Psoas muscle (tissue), 8 donors: Measurements from ENCODE around the gene XPNPEP2. TPM values are rescaled to one million over a fixed set of nuclear protein-coding genes. Genes with fewer than 3 reads are reported as not detected.

Experiments
- ATAC-seq, 4 donors: fragments of 200-7000 bp; cut with Tn5 transposase; one replicate each; pipeline ENCODE4 v1.9.1; 2020; ENCODE audit warnings: moderate library complexity in 3 of 4, mild to moderate bottlenecking in 2 of 4
- DNase-seq, 2 donors: peaks; one replicate each; pipeline ENCODE4 v3.0.0-alpha.2; 2020
- H3K27ac ChIP-seq: fragments of 200-600 bp; one replicate; pipeline ENCODE4 v1.8.0; 2022
- H3K27me3 ChIP-seq, 3 donors: fragments of 200-600 bp in 1 of 3; one replicate each; pipeline versions ENCODE4 v1.6.1 to v1.8.0; 2013 to 2022; ENCODE audit warnings: low read length in 2 of 3, mild to moderate bottlenecking in 2 of 3, moderate library complexity in 1 of 3; ENCODE audit not compliant: insufficient read depth in 3 of 3
- H3K36me3 ChIP-seq, 2 donors: fragments of 200-600 bp in 1 of 2; one replicate each; pipeline versions ENCODE4 v1.6.1 to v1.8.0; 2013 to 2022; ENCODE audit warnings: low read depth in 1 of 2, mild to moderate bottlenecking in 1 of 2, moderate library complexity in 1 of 2; ENCODE audit not compliant: insufficient read depth in 1 of 2
- H3K4me1 ChIP-seq: fragments of 200-600 bp; one replicate; pipeline ENCODE4 v1.8.0; 2022
- H3K4me3 ChIP-seq: fragments of 200-600 bp; one replicate; pipeline ENCODE4 v1.8.0; 2022; ENCODE audit warnings: mild to moderate bottlenecking
- H3K9me3 ChIP-seq: fragments of 200-600 bp; one replicate; pipeline ENCODE4 v1.8.0; 2022
- CTCF ChIP-seq: fragments of 200-600 bp; IDR thresholded peaks from one replicate; pipeline ENCODE4 v1.8.0; 2022; ENCODE audit warnings: antibody characterized with exemption
- WGBS, 3 donors: extraction: QIAGEN DNeasy Blood & Tissue Kit; methylation state at CpG; one replicate each; pipeline versions ENCODE4 v1.1.6 to v1.1.7; 2013; 5-methylcytosine and 5-hydroxymethylcytosine counted together
- intact Hi-C, 2 donors: fragments of 100-400 bp; cut with DNase I; formaldehyde crosslinking; loops; one replicate each; pipeline versions ENCODE4 v1.11.0 to v1.14.2; 2022
- polyA plus RNA-seq, 3 donors: library from polyadenylated mRNA; stranded (reverse); fragments of 200-250 nt; gene quantifications; one replicate each; pipeline ENCODE4 v1.2.3, GENCODE V29; 2013
- total RNA-seq, 4 donors: library from RNA; stranded (reverse); fragmentation: NEBNext Ultra II Directional in 2 of 4; extraction: Animal tissue kit (Norgen Biotek cat#: 25700) in 2 of 4; gene quantifications; one replicate each; pipeline versions ENCODE4 v1.2.1 to v1.2.4, GENCODE V29; 2021 to 2023
- donor health status: healthy with polysubstance abuse.
- donor health status: DM: no; HTN: no; CAD: no; lungs with moderate emphysema.
- donor health status: Bipolar disorder and iron deficiency.
- donor health status: healthy.
- donor health status: DM: yes; HTN: yes; CAD: no.
- donor health status: DM: no; HTN: no; CAD: no.
- donor health status: DM: no; HTN: no; CAD: no.
- donor health status: DM: yes; HTN: yes; CAD: no.

The XPNPEP2 gene
- total and polyA plus RNA-seq, 7 donors = 0.25 to 0.97 (median 0.44) TPM

GRCh38 chrX:129732857-129733256 lies 5.9 kb upstream of the XPNPEP2 start:
- Histone ChIP-seq H3K4me3 (no peak overlapping the region), H3K27ac (no peak overlapping the region), H3K4me1 (no peaks in the 10 kb centered on the region), H3K9me3 (no peaks in the 10 kb centered on the region), H3K27me3 (peaks cover 0 to 8% (median 0%) of the 10 kb centered on the region in 3 donors), H3K36me3 (no peaks in the 10 kb centered on the region)
- 78 to 96% (median 94%) methylated on average over 2 of the region's 2 CpGs for WGBS, 3 donors
- ATAC-seq = no peak
- DNase-seq = no peak
- intact Hi-C loops = no loop called here
- no peak for TF ChIP-seq CTCF

GRCh38 chrX:129733335-129733734 lies 5.4 kb upstream of the XPNPEP2 start:
- no peak overlapping the region for H3K27ac ChIP-seq
- TF ChIP-seq CTCF = no peak
- H3K27me3 ChIP-seq = peaks cover 0 to 8% (median 0%) of the 10 kb centered on the region in 3 donors
- no peak for DNase-seq
- no peaks in the 10 kb centered on the region for H3K4me1 ChIP-seq
- no peak for ATAC-seq
- 70 to 100% (median 94%) methylated on average over 4 of the region's 4 CpGs for WGBS, 3 donors
- intact Hi-C loops = no loop called here
- no peak overlapping the region for H3K4me3 ChIP-seq
- H3K9me3 ChIP-seq = no peaks in the 10 kb centered on the region
- no peaks in the 10 kb centered on the region for H3K36me3 ChIP-seq

- Histone ChIP-seq H3K27ac (no peak overlapping the region), H3K4me1 (no peaks in the 10 kb centered on the region), H3K4me3 (no peak overlapping the region), H3K9me3 (no peaks in the 10 kb centered on the region), H3K36me3 (no peaks in the 10 kb centered on the region), H3K27me3 (peaks cover 0 to 8% (median 0%) of the 10 kb centered on the region in 3 donors)
- intact Hi-C loops = no loop called here
- 76 to 86% (median 86%) methylated on average over 6 of the region's 6 CpGs for WGBS, 3 donors
- DNase-seq (no peak), ATAC-seq (no peak)
- TF ChIP-seq CTCF = no peak
Measured at GRCh38 chrX:129736491-129736890, 2.3 kb upstream of the XPNPEP2 start.

GRCh38 chrX:129737916-129738315 lies 863 bp upstream of the XPNPEP2 start:
- DNase-seq = no peak
- no peaks in the 10 kb centered on the region for H3K4me1 ChIP-seq
- no peak overlapping the region for H3K4me3 ChIP-seq
- ATAC-seq = peak; percentile 30 to 73 (median 42)
- no peak for TF ChIP-seq CTCF
- intact Hi-C loops = no loop called here
- H3K27me3 ChIP-seq = peaks cover 0 to 8% (median 0%) of the 10 kb centered on the region in 3 donors
- H3K27ac ChIP-seq = no peak overlapping the region
- no peaks in the 10 kb centered on the region for H3K9me3 ChIP-seq
- 62 to 80% (median 80%) methylated on average over 5 of the region's 5 CpGs for WGBS, 3 donors
- no peaks in the 10 kb centered on the region for H3K36me3 ChIP-seq

- H3K27ac ChIP-seq = no peak overlapping the region
- H3K9me3 ChIP-seq = no peaks in the 10 kb centered on the region
- H3K4me3 ChIP-seq = no peak overlapping the region
- no peaks in the 10 kb centered on the region for H3K4me1 ChIP-seq
- no peaks in the 10 kb centered on the region for H3K36me3 ChIP-seq
- intact Hi-C loops = no loop called here
- TF ChIP-seq CTCF = no peak
- ATAC-seq (peak in 2 of 4 donors; percentile 35 to 36), DNase-seq (no peak)
- 60 to 76% (median 70%) methylated on average over 4 of the region's 4 CpGs for WGBS, 3 donors
- peaks cover 0 to 8% (median 0%) of the 10 kb centered on the region in 3 donors for H3K27me3 ChIP-seq
Measured at GRCh38 chrX:129739578-129739977, 799 bp downstream of the XPNPEP2 start.
